GM12878 (cell line): ENCODE results near the gene MRPL28. TPM values are rescaled to one million over a fixed set of nuclear protein-coding genes. Genes with fewer than 3 reads are reported as not detected.

ENCODE experiments used
- ATAC-seq: fragments of 200-7000 bp; cut with Tn5 transposase; 3 replicates; pipeline ENCODE4 v1.9.1; 2020; ENCODE audit warnings: mild to moderate bottlenecking, moderate library complexity
- BruUV-seq: library from RNA; stranded (reverse); fragments of 400-500 nt; replicated peaks from 2 replicates; lab custom pipeline; 2021; lab: Mats Ljungman, UMichigan
- CTCF ChIA-PET: fragments of 300-600 bp; sonication (Branson Sonifier 250); formaldehyde crosslinking; extraction: SDS; loops from one replicate; lab custom pipeline; 2021; ENCODE audit warnings: inconsistent platforms; lab: Yijun Ruan, JAX
- POLR2A ChIA-PET: fragments of 350-600 bp; formaldehyde crosslinking; extraction: SDS; loops from one replicate; lab custom pipeline; 2021; ENCODE audit warnings: inconsistent platforms; lab: Charles Lee
- RAD21 ChIA-PET: fragments of 300-600 bp; sonication (Branson Sonifier 250); formaldehyde crosslinking; loops from one replicate; lab custom pipeline; 2023; ENCODE audit warnings: antibody characterized with exemption; ENCODE audit not compliant: unreplicated experiment; lab: Charles Lee
- SMC1A ChIA-PET: fragments of 300-600 bp; sonication (Branson Sonifier 250); formaldehyde crosslinking; loops from one replicate; lab custom pipeline; 2023; ENCODE audit not compliant: unreplicated experiment, uncharacterized antibody; lab: Charles Lee
- DNase-seq: peaks from one replicate; pipeline ENCODE4 v3.0.0-alpha.2; 2011; ENCODE audit warnings: low read depth, low spot score
- FAIRE-seq: peaks from 3 replicates; lab custom pipeline; 2011; peaks lifted over from hg19 to GRCh38; lab: Jason Lieb, UNC
- H2AFZ ChIP-seq: 2 replicates; pipeline ENCODE4 v1.6.0; 2011; ENCODE audit warnings: low read depth, low read length, control low read depth; ENCODE audit not compliant: control insufficient read depth
- H3K27ac ChIP-seq: 2 replicates; pipeline ENCODE4 v1.5.1; 2011; ENCODE audit warnings: control low read depth; ENCODE audit not compliant: control insufficient read depth, insufficient read depth
- H3K27me3 ChIP-seq, 2 experiments: replicated peaks in 1 of 2; 2 replicates each; pipeline versions ENCODE4 v1.6.0 to v1.6.1; 2011; ENCODE audit warnings: low read length in 1 of 2; ENCODE audit not compliant: control insufficient read depth in 2 of 2, insufficient read depth in 2 of 2
- H3K36me3 ChIP-seq, 2 experiments: 2 replicates each; pipeline ENCODE4 v1.5.1; 2011; ENCODE audit warnings: low read length in 1 of 2; ENCODE audit not compliant: control insufficient read depth in 2 of 2, insufficient read depth in 2 of 2
- H3K4me1 ChIP-seq: 2 replicates; pipeline ENCODE4 v1.6.1; 2011; ENCODE audit warnings: mild to moderate bottlenecking, low read length, moderate library complexity, mixed read lengths; ENCODE audit not compliant: control insufficient read depth, insufficient read depth
- H3K4me2 ChIP-seq: 2 replicates; pipeline ENCODE4 v1.6.0; 2011; ENCODE audit warnings: control low read depth; ENCODE audit not compliant: control insufficient read depth, insufficient read depth
- H3K4me3 ChIP-seq: fragments of 200-600 bp; sonication (generic); 2 replicates; pipeline ENCODE4 v1.5.1; 2016
- H3K79me2 ChIP-seq: 2 replicates; pipeline ENCODE4 v1.6.0; 2011; ENCODE audit warnings: low read length; ENCODE audit not compliant: control insufficient read depth, insufficient read depth
- H3K9ac ChIP-seq: 2 replicates; pipeline ENCODE4 v1.8.0; 2011; ENCODE audit warnings: low read length, control low read depth, mixed read lengths; ENCODE audit not compliant: control insufficient read depth, insufficient read depth
- H3K9me3 ChIP-seq: replicated peaks from 3 replicates; pipeline ENCODE4 v1.5.1; 2011; ENCODE audit warnings: mild to moderate bottlenecking, low read length; ENCODE audit not compliant: control insufficient read depth, insufficient read depth
- H4K20me1 ChIP-seq: 2 replicates; pipeline ENCODE4 v1.6.0; 2011; ENCODE audit not compliant: control insufficient read depth, insufficient read depth
- ASH2L ChIP-seq: fragments of 300-600, 200-600 bp; sonication (generic); IDR thresholded peaks from 2 replicates; pipeline ENCODE4 v1.6.1; 2017; ENCODE audit warnings: low read depth, mild to moderate bottlenecking, borderline replicate concordance
- BMI1 ChIP-seq: fragments of 450-650 bp; IDR thresholded peaks from 2 replicates; pipeline ENCODE4 v1.6.1; 2016; ENCODE audit warnings: mild to moderate bottlenecking, moderate library complexity, borderline replicate concordance
- EP300 ChIP-seq, 2 experiments: fragments of 150-350 bp in 1 of 2; IDR thresholded peaks; 2 replicates each; pipeline ENCODE4 v1.6.1; 2011 to 2012; ENCODE audit warnings: low read depth in 2 of 2, low read length in 2 of 2, borderline replicate concordance in 1 of 2, improper control_type of control experiment in 1 of 2, inconsistent platforms in 1 of 2; ENCODE audit not compliant: control insufficient read depth in 1 of 2
- ETV6 ChIP-seq, 2 experiments: fragments of 450-650 bp in 1 of 2; IDR thresholded peaks in 1 of 2; conservative IDR thresholded peaks in 1 of 2; 2 replicates each; pipeline ENCODE4 v1.6.1; 2014; ENCODE audit warnings: antibody characterized with exemption in 1 of 2, borderline replicate concordance in 1 of 2, low read depth in 1 of 2, mild to moderate bottlenecking in 1 of 2, moderate library complexity in 1 of 2
- HDAC6 ChIP-seq: fragments of 200-600 bp; sonication (generic); IDR thresholded peaks from one replicate; pipeline ENCODE4 v1.8.0; 2017; ENCODE audit warnings: antibody characterized with exemption; ENCODE audit not compliant: unreplicated experiment
- IKZF2 ChIP-seq, 2 experiments: fragments of 450-650 bp; IDR thresholded peaks; 2 replicates each; pipeline ENCODE4 v1.6.1; 2017; ENCODE audit warnings: mild to moderate bottlenecking in 2 of 2, moderate library complexity in 2 of 2
- LARP7 ChIP-seq: fragments of 450-650 bp; IDR thresholded peaks from 2 replicates; pipeline ENCODE4 v1.6.1; 2017; ENCODE audit warnings: mild to moderate bottlenecking
- MTA3 ChIP-seq: IDR thresholded peaks from 2 replicates; pipeline ENCODE4 v1.6.1; 2012; ENCODE audit warnings: low read length, inconsistent platforms, borderline replicate concordance
- NR2F1 ChIP-seq: fragments of 450-650 bp; conservative IDR thresholded peaks from 2 replicates; pipeline ENCODE4 v1.6.1; 2017; ENCODE audit warnings: mild to moderate bottlenecking
- PAX8 ChIP-seq: fragments of 450-650 bp; IDR thresholded peaks from 2 replicates; pipeline ENCODE4 v1.6.1; 2017; ENCODE audit warnings: mild to moderate bottlenecking, moderate library complexity
- POLR2AphosphoS5 ChIP-seq: IDR thresholded peaks from 2 replicates; pipeline ENCODE4 v1.6.1; 2011; ENCODE audit warnings: mild to moderate bottlenecking, low read length, inconsistent platforms
- SIX5 ChIP-seq: IDR thresholded peaks from 2 replicates; pipeline ENCODE4 v1.6.1; 2011; ENCODE audit warnings: mild to moderate bottlenecking, low read depth, low read length, moderate library complexity; ENCODE audit not compliant: severe bottlenecking
- SP1 ChIP-seq: IDR thresholded peaks from one replicate; pipeline ENCODE4 v1.6.1; 2011; ENCODE audit warnings: low read depth, low read length
- SREBF1 ChIP-seq: IDR thresholded peaks from 2 replicates; pipeline ENCODE4 v1.6.1; 2012; ENCODE audit warnings: mild to moderate bottlenecking, low read length
- ZBTB33 ChIP-seq: fragments of 450-650 bp; IDR thresholded peaks from 2 replicates; pipeline ENCODE4 v1.6.1; 2017; ENCODE audit warnings: mild to moderate bottlenecking
- ZNF687 ChIP-seq: fragments of 450-650 bp; IDR thresholded peaks from 2 replicates; pipeline ENCODE4 v1.6.1; 2017; ENCODE audit warnings: mild to moderate bottlenecking, moderate library complexity
- WGBS: methylation state at CpG from one replicate; pipeline ENCODE4 v1.1.6; 2016; ENCODE audit warnings: low lambda C conversion rate; ENCODE audit not compliant: insufficient replicate concordance, insufficient coverage; ENCODE audit errors: missing lambda C conversion rate; 5-methylcytosine and 5-hydroxymethylcytosine counted together
- in situ Hi-C: fragments of 300-500 bp; cut with MboI; formaldehyde crosslinking; loops from 9 replicates; pipeline ENCODE4 v1.14.3; 2018; ENCODE audit warnings: mixed read lengths
- intact Hi-C: fragments of 100-400 bp; cut with micrococcal nuclease; formaldehyde crosslinking; loops from one replicate; pipeline ENCODE4 v1.14.2; 2022; ENCODE audit not compliant: unreplicated experiment
- polyA plus RNA-seq, 11 experiments: library from polyadenylated mRNA; depleted of rRNA in 4 of 11; unstranded in 6 of 11; stranded (reverse) in 5 of 11; fragments of >200 nt; fragmentation: Nextera tagmentation in 4 of 11; fragmentation: Illumina TruSeq in 1 of 11; extraction: Ambion mirVana in 4 of 11; extraction: Trizol in 1 of 11; gene quantifications; 1 replicate in 1 of 11; 2 replicates in 10 of 11; pipeline versions ENCODE4 v1.2.1 to v1.2.3, GENCODE V29; 2011 to 2016; ENCODE audit warnings: inconsistent platforms in 2 of 11, missing spikeins in 2 of 11, low read depth in 1 of 11
- total RNA-seq, 4 experiments: library from RNA; depleted of rRNA in 3 of 4; stranded (reverse); fragments of >200 nt in 3 of 4; fragmentation: Illumina TruSeq in 1 of 4; extraction: Trizol in 1 of 4; gene quantifications; 2 replicates each; pipeline versions ENCODE4 v1.2.1 to v1.2.3, GENCODE V29; 2013 to 2021

Gene MRPL28
- total and polyA plus RNA-seq, 10 of the 15 experiments (the other 5 are each of a cell fraction or from before 2014, with no cell fraction given) = 1.6 to 185 (median 110) TPM

- TF ChIP-seq ASH2L (no peak), SP1 (no peak)
Measured at GRCh38 chr16:350203-350602, 20.1 kb downstream of the MRPL28 start (continued).

- Histone ChIP-seq H3K27me3 (no peaks in the 10 kb centered on the region), H3K27ac (peak overlapping the region; percentile 22), H4K20me1 (no peaks in the 10 kb centered on the region), H3K9ac (no peak overlapping the region), H2AFZ (peak overlapping the region; percentile 39; the same call in 1 of the 2 replicates), H3K4me1 (peaks cover 21% of the 10 kb centered on the region), H3K4me3 (peak overlapping the region; percentile 29; the same call in 1 of the 2 replicates), H3K36me3 (peaks cover 0 to 5% of the 10 kb centered on the region in 2 experiments; a peak in 1 of 4 replicates), H3K4me2 (peak overlapping the region; percentile 74), H3K79me2 (peaks cover 33% of the 10 kb centered on the region), H3K9me3 (no peaks in the 10 kb centered on the region)
- peak; percentile 96 for FAIRE-seq
- ChIA-PET CTCF (interaction anchor here (0.8 to 3.3 kb wide), 11 partner anchors 11 to 252 kb away, joined by 3 to 20 read pairs (median 5); partner anchors contain the start of genes FAM234A and LUC7L), POLR2A (interaction anchor here (0.6 to 4.8 kb wide), 10 partner anchors 27 to 212 kb away, joined by 3 to 33 read pairs (median 3); partner anchors contain the start of genes FAM234A and RAB11FIP3), SMC1A (interaction anchor here (0.9 to 2.3 kb wide), 11 partner anchors 11 to 296 kb away, joined by 3 to 11 read pairs (median 4); partner anchors contain the start of gene POLR3K), RAD21 (interaction anchor here (1.0 to 4.0 kb wide), 8 partner anchors 13 to 242 kb away, joined by 3 to 28 read pairs (median 4); partner anchors contain the start of genes CAPN15, FAM234A and LUC7L)
- WGBS = 3% methylated on average over 7 of the region's 7 CpGs
- BruUV-seq = no TSS peak
- peak; percentile 73 for ATAC-seq
- intact Hi-C loops (loop anchor here (2.0 kb wide), 1 partner anchor 114 kb away; the partner anchor contains the start of gene FAM234A), in situ Hi-C loops (loop anchor here (5.0 kb wide), 1 partner anchor 117 kb away; the partner anchor contains the start of gene FAM234A)
- peak; percentile 50 for DNase-seq
- TF ChIP-seq POLR2AphosphoS5 (peak; percentile 23; the same call in 1 of the 2 replicates), EP300 (IDR thresholded peaks at IDR 0.05; ENCODE audit: borderline replicate concordance in 1 of 2, control insufficient read depth in 1 of 2, low read depth in 2 of 2, low read length in 2 of 2) (no peak), IKZF2 (IDR thresholded peaks at IDR 0.05) (peak in 1 of 2 experiments; percentile 10; a peak in 2 of 4 replicates), LARP7 (no peak), SIX5 (no peak), ETV6 (conservative IDR thresholded peaks at IDR 0.05 in 1 of 2, IDR thresholded peaks at IDR 0.05 in 1 of 2; ENCODE audit: borderline replicate concordance in 1 of 2, low read depth in 1 of 2) (no peak), ZNF687 (no peak), BMI1 (no peak), SP1 (no peak), NR2F1 (peak; percentile 81), PAX8 (no peak), HDAC6 (no peak), MTA3 (no peak), ZBTB33 (no peak), SREBF1 (no peak)
Measured at GRCh38 chr16:349211-349610, 21.1 kb downstream of the MRPL28 start.
